DLD1 (cell line): ENCODE measurements around the gene RNF212B.

Source experiments
- in situ Hi-C: cut with HindIII; loops from 2 replicates; pipeline ENCODE4 v1.10.0; 2017; ENCODE audit warnings: low sequenced_read_pairs

The RNF212B gene

GRCh38 chr14:23319746-23320583 is 82.2 kb downstream of the RNF212B start:
- in situ Hi-C loops, result no loop called here

GRCh38 chr14:23320584-23321571 is 83.1 kb downstream of the RNF212B start, which contains the start of gene PABPN1:
PABPN1 (plus strand) TSS chr14:23321457; CDS start chr14:23321470, 13 bp downstream.
- in situ Hi-C loops, result no loop called here

- in situ Hi-C loops, result no loop called here
Observed at GRCh38 chr14:23321572-23322547, 84.1 kb downstream of the RNF212B start.
